GM21619 (cell line): ENCODE measurements around the gene LPA.
"Not testable (repeated sequence)": the region's sequence is repeated elsewhere in the genome, so short reads cannot be mapped to it uniquely, and the experiment has no call there.

ENCODE experiments used
- ATAC-seq: cut with Tn5 transposase; IDR thresholded peaks from one replicate; pipeline ENCODE4 v1.9.1; 2021; ENCODE audit not compliant: unreplicated experiment

The LPA gene

GRCh38 chr6:160667639-160668481 lies 3.8 kb upstream of the LPA start:
- peak; percentile 58 for ATAC-seq

GRCh38 chr6:160662842-160663241 lies 1.2 kb downstream of the LPA start:
- ATAC-seq = no peak

GRCh38 chr6:160662429-160662828 lies 1.6 kb downstream of the LPA start:
- no peak for ATAC-seq

GRCh38 chr6:160661216-160661615 lies 2.9 kb downstream of the LPA start:
- no peak for ATAC-seq

GRCh38 chr6:160659562-160659961 lies 4.5 kb downstream of the LPA start:
- no peak for ATAC-seq

GRCh38 chr6:160634706-160635105 lies 29.4 kb downstream of the LPA start:
- no peak for ATAC-seq

- no peak for ATAC-seq
These were observed 67.9 kb downstream of the LPA start for GRCh38 chr6:160595838-160596832.

- ATAC-seq = not testable (repeated sequence)
These were observed 68.8 kb downstream of the LPA start for GRCh38 chr6:160595297-160595696.

GRCh38 chr6:160586374-160586773 lies 77.7 kb downstream of the LPA start:
- ATAC-seq = no peak

- ATAC-seq = no peak
These were observed 80.3 kb downstream of the LPA start for GRCh38 chr6:160583794-160584193.

- no peak for ATAC-seq
These were observed 82.7 kb downstream of the LPA start for GRCh38 chr6:160581406-160581805.

GRCh38 chr6:160578515-160578914 lies 85.6 kb downstream of the LPA start:
- ATAC-seq = not testable (repeated sequence)

- no peak for ATAC-seq
These were observed 90.1 kb downstream of the LPA start for GRCh38 chr6:160573943-160574342.

- not testable (repeated sequence) for ATAC-seq
These were observed 92.9 kb downstream of the LPA start for GRCh38 chr6:160571201-160571600.

GRCh38 chr6:160544802-160545201 lies 119.3 kb downstream of the LPA start:
- ATAC-seq = no peak

GRCh38 chr6:160535270-160535669 lies 128.8 kb downstream of the LPA start:
- ATAC-seq = no peak

GRCh38 chr6:160534050-160534696 lies 129.9 kb downstream of the LPA start:
- peak; percentile 93 for ATAC-seq

- no peak for ATAC-seq
These were observed 131.8 kb downstream of the LPA start for GRCh38 chr6:160532315-160532714.

GRCh38 chr6:160531826-160532225 lies 132.2 kb downstream of the LPA start:
- ATAC-seq = no peak

GRCh38 chr6:160529524-160529923 lies 134.6 kb downstream of the LPA start:
- not testable (repeated sequence) for ATAC-seq

GRCh38 chr6:160523223-160523622 lies 140.9 kb downstream of the LPA start:
- no peak for ATAC-seq
